Measurements from ENCODE around the gene BBS10.

- no peak for TF ChIP-seq POLR2A (IDR thresholded peaks at IDR 0.05)
- TF ChIP-seq, protein P1, sequence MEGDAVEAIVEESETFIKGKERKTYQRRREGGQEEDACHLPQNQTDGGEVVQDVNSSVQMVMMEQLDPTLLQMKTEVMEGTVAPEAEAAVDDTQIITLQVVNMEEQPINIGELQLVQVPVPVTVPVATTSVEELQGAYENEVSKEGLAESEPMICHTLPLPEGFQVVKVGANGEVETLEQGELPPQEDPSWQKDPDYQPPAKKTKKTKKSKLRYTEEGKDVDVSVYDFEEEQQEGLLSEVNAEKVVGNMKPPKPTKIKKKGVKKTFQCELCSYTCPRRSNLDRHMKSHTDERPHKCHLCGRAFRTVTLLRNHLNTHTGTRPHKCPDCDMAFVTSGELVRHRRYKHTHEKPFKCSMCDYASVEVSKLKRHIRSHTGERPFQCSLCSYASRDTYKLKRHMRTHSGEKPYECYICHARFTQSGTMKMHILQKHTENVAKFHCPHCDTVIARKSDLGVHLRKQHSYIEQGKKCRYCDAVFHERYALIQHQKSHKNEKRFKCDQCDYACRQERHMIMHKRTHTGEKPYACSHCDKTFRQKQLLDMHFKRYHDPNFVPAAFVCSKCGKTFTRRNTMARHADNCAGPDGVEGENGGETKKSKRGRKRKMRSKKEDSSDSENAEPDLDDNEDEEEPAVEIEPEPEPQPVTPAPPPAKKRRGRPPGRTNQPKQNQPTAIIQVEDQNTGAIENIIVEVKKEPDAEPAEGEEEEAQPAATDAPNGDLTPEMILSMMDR (IDR thresholded peaks at IDR 0.05), result no peak
Observed at GRCh38 chr12:76317976-76318375, 30.2 kb downstream of the BBS10 start.

All from Peyer's patch (tissue), 4 donors.